Dermis microvascular lymphatic vessel endothelial cell (primary cell): ENCODE measurements around the gene TSR3. TPM values are rescaled to one million over a fixed set of nuclear protein-coding genes. Genes with fewer than 3 reads are reported as not detected.

Experiments
- DNase-seq, 2 donors: peaks; one replicate each; pipeline versions ENCODE4 v3.0.0 to v3.0.0-alpha.2; 2010; ENCODE audit warnings: low read depth in 2 of 2
- total RNA-seq: library from RNA; depleted of rRNA; stranded (reverse); fragments of >200 nt; gene quantifications from 2 replicates; pipeline ENCODE4 v1.2.1, GENCODE V29; 2014

Gene TSR3
- total RNA-seq, 1 donor from 2014 or later: 53.7 TPM

DNA sequence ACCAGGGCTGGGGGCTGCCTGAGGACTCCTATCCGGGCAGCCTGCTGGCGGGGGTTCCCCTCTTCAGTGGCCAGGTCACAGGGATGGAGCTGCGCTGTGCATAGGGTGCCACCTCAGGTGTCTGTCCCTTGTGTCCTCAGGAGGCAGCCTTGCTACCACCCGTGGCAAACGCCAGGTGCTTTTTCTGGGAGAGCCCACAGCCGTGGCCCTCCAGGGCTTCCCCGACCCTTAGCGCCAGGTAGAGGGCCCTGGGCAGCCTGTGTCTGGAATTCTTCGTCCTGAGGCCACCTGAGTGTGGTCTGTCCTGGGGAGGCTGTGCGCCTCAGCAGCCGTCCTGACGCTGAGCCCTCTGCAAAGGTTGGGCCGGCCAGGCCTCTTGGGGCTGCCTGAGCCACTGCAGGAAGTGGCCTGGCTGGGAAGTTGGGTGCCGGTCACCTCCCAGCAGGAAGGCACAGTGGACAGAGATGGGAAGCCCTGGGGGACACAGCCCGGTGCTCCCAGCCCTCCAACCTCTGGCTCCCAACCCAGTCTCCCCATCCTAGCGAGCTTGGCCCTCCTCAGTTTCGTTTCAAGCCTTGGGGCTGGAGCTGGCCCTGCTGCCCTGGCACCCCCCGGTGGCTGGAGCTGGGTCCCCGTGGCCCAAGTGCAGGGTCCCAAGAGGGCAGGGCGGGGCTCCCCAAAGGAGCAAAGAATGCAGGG lies 25.9 kb downstream of the TSR3 start:
- DNase-seq: no peak

DNA sequence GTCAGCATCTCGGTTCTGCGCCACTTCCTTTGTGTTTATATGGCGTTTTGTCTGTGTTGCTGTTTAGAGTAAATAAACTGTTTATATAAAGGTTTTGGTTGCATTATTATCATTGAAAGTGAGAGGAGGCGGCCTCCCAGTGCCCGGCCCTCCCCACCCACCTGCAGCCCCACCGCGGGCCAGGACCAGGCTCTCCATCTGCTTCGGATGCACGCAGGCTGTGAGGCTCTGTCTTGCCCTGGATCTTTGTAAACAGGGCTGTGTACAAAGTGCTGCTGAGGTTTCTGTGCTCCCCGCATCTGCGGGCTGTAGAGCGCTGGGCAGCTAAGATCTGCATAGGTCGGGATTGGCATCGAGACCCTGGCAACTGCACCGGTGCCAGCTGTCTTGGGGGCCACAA lies 26.4 kb downstream of the TSR3 start:
- no peak for DNase-seq

DNA sequence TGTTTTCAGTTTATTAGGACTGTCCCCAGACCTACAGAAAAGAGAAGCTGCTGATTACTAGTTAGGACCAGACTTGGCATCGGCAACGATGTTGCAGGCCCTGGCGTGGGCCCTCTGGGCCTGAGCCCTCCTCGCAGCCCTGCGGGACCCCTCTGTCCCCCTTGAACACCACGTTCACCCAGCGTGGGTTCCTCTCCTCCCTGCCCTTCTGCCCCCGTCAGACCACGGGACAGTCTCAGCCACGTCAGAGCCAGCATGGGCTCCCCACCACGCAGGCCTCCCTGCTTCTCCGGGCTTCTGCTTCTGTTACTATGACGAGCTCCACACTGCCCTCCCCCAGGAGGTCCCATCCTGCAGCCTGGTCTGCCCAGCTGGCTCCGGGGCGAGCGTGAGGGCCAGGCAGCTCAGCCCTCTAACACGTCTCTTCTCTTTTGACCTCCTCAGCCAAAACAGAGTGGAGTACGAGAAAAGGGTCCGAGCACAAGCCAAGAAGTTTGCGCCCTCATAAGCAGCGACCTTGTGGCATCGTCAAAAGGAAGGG lies 27.3 kb downstream of the TSR3 start:
- DNase-seq: no peak

DNA sequence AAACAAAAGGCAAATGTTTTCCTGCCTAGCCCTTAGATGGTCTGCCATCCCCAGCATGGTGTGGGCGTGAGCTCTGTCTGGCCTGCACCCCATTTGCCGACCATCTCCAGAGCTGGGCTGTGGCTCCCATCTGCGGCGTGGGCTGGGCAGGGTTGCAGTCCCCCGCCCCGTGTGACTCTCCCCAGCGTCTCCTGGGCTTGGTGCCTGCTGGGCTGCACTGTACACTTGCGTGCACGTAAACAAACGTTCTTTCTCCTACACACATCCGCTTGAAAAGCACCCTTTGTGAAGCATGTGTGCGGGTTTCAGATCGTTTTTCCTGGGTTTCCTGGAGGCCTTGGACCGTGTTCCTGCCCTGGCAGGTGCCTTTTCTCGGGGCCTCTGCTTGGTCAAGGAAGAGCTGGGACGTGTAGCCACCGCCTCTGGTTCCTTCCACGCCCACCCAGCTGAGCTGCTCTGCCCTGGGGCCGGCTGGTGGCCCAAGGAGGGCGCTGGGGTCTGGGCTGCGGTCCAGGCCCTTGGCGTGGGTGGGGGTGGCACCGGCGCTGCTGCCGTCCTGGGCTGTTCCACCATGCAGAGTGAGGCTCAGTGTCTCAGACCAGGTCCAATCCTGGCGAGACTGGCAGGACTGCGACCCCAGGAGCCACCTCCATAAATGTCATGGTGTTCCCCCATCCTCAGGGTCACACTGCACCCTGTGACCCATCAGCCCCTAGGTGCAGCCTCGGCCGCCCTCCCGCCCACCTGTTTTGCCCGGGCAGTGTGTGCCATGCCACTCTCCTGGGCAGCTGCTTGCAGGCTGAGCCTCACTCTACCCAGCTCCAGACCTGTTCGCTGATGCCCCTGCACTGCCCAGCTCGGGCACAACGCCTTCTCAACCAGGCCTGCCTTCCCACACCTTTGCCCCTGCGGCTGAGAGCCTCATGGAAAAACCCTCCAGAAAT lies 28.1 kb downstream of the TSR3 start:
- no peak for DNase-seq

DNA sequence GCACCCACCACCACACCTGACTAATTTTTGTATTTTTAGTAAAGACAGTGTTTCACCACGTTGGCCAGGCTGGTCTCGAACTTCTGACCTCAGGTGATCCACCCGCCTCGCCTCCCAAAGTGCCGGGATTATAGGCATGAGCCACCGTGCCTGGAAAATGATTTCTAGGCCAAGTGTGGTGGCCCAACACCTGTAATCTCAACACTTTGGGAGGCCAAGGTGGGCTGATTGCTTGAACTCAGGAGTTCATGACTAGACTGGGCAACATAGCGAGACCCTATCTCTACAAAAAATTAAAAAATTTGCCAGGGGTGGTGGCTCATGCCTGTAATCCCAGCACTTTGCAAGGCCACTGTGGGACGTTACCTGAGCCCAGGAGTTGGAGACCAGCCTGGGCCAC lies 29.3 kb downstream of the TSR3 start:
- DNase-seq: no peak

DNA sequence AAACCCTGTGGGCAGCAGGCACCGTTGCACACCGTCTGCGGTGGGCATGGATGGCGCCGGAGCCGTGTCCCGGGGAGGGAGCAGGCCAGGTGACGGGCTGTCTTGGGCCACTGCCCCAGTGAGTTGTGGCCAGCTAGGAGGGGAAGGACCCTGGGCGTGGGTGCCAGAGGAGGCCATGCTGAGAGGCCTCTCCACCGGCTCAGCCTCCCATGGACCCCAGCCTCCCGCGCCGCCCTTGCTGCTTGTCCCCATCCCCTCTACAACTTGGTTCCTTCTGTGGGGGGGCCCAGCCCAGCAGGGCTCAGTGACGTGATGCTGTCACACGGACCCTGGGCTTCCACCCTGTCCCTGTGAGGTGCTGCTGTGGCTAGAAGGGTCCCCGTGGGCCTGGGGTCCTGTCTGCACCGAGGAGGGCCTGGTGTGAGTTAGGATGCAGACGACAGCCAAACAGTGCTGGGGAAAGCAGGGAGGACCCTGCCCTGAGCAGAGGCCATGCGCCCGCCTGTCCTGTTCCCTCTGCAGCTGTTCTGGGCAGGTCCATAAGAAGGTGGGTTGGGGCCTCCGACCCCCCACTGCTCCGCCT lies 30.9 kb downstream of the TSR3 start:
- no peak for DNase-seq

DNA sequence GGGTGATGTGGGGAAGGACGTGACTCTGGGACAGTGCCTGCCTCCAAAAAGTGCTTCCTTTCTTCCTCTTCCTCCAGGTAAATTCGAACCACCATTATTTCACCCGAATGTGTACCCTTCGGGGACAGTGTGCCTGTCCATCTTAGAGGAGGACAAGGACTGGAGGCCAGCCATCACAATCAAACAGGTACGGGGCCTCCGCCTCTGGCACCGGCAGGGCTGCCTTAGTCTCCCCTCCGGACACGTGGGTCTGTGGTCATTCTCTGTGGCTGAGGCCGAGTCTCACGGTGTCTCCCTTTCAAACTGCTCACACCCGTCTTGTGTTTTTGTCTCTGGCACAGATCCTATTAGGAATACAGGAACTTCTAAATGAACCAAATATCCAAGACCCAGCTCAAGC lies 31.6 kb downstream of the TSR3 start:
- no peak for DNase-seq

DNA sequence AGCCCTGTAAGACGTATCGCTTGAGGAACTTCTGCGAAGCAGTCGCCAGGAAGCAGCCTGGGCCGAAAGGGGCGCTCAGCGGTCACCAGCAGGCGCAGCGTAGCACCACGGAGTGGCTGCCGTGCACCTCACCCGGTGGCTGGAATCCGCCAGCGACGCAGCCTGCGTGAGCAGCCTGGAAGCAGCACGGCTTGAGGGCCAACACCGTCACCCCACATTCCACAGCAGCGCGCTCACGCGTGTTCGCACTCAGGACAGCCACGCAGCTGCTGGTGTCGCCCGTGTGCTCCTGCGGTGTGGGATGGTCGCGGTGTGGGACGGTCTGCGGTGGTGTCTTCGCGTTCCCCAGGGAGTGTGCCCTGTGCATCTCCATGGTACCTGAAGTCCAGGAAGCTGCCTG lies 32.6 kb downstream of the TSR3 start:
- no peak for DNase-seq

DNA sequence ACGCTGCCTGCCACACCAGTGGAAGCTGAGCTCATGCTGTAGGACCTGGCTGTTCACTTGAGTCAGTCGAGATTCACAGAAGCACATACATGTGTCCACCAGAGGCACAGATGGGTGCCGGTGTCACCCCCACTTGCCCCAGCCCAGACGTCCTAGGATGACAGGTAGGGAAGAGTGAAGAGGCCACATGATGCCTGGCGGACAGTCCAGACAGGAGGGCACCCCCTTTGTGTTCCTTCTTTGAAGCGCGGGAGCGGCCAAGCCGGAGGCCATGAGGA lies 33.5 kb downstream of the TSR3 start:
- no peak for DNase-seq

DNA sequence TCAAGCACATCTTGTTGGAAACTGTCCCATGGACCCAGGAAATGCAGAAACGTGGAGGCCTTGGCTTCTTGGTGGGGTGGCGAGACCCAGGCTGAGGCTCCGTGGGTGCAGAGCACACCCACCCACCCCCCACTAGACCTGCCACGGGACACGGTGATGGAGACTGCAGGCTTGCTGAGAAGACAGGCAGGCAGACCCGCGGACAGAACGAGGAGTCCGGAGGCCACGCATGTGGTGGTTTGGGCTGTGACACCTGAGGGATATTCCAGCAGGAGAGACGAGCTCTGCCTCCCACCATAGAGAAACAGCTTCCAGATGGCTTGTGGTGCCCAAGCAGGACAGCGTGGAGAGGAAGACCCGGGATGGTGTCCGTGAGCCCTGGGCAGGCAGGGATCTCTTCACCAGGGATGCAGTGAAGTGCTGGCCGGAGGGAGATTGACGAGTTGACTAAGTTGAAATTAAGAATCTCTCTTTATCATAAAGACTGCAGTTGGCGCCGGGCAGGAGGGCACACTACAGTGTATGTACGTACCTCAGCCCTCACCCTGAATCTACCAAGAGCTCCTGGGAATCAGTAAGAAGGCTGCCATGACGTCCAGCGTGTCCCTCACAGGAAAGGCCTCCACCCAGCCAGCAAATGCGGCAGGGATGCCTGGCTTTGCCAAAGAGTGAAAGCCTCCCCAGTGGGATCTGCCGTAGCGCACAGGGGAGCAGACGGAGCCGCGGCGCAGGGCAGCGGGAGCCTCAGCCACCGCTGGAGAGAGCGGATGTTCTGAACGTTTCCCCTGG lies 34.0 kb downstream of the TSR3 start:
- no peak for DNase-seq

DNA sequence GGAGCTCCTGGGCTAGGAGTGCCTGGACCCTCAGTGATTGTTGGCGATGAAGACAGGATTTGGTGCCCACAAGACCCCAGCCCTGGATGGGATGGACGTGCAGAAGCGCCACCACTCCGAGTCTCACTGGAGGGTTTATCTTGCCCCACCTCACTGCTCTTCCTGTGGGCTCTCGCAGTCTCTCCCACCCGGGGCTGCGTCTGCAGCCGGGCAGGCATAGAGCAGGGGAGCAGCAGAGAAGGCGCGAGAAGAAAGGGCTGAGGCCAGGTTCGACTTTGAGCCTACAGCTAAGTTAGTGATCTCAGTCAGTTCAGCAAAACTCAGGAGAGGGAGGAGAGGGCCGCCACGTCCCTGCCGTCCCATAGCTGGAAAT lies 35.7 kb downstream of the TSR3 start:
- DNase-seq: no peak

DNA sequence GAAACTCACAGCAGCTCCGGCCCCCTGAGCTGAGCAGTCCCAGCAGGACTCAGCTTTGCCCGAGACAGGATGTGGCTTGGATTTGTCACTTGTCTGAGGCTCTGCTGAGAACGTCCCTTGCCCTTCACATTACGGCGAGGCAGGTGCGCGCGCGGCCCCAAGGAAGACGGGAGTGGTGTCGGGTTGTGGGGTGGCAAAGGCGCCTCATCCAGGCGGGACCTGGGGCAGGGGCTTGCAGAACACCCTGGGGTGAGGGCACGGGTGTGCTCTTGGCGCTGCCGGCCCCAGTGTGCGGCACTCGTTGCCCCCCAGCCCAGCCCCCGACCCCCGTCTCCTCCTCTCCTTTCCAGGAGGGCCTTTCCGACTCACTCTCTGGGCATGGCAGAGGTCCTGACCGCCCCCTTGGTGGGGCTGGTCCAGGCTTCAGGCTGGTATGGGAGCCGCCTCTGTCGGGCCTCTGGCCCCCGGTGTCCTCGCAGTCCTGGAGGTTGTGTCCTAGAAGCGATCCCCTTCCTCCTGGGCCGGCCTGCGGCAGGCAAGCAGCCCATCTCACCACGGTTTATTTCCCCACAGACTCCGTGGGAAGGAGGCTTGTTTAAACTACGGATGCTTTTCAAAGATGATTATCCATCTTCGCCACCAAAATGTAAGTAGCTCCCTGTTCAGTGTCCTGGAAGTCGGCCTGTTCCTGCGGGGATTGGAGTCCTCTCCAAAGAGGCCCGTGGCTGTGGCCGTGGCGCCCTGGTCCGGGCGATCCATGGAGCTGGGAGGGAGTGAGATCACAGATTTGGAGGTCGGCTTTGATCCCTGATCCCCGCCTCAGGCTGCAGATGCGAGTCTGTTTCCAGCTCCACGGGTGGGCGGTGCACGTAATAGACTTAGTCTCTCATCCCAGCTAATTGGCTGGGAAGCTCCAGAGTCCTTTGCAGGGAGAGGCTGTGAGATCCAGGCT lies 36.3 kb downstream of the TSR3 start:
- no peak for DNase-seq

DNA sequence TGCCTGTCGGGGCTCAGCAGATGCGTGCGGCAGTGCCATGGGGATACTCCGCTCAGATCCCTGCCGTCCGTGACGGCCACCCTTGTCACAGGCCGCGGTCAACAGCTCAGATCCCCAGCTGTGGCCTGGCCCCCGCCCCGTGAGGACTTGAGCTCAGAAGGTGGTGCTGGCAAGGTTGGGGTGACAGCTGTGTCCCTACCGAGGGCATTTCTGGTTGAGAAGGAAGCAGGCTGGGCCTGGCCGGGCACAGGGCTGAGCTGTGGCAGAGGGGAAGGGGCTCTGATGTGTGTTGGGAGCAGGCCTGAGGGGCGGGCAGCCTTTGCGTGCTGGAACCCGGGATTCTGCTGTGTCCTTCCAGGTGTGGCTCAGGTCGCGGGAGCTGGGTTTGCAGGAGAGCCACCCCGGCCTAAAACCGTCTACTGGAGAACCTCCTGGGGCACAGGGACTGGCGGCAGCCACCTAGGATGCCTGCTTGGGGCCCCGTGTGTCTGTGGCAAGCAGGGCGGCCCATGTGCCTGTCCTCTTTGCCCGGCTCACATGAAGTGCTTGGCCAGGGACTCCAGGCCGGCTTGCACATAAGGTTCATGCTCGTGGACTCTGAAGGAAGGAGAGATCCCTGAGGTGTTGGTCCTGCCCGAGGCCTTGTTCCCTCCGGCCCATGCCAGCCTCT lies 37.1 kb downstream of the TSR3 start:
- no peak for DNase-seq

DNA sequence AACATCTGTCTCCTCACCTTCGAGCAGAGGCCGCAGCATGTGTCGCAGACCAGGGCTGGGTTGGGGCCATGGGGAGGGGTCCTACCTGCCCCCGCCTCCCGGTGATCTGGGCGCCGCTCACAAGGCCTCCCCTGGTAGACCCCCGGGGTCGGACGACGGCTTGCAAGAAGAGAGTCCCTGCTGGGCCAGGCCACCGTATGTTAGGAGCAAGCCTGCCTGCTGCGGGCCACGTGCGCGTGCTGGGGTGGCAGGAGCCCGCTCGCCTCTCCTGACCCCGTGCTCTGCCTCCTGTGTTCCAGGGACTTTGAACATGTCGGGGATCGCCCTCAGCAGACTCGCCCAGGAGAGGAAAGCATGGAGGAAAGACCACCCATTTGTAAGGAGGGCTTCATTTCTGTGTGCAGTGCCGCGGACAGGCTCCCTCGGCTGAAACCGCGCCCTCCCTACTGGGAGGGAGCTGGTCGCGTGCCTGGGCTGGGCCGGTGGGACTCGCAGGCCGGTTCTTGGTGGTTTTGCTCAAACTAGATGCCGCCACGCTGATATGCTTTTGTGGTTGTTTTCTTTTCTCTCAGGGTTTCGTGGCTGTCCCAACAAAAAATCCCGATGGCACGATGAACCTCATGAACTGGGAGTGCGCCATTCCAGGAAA lies 37.8 kb downstream of the TSR3 start:
- no peak for DNase-seq

DNA sequence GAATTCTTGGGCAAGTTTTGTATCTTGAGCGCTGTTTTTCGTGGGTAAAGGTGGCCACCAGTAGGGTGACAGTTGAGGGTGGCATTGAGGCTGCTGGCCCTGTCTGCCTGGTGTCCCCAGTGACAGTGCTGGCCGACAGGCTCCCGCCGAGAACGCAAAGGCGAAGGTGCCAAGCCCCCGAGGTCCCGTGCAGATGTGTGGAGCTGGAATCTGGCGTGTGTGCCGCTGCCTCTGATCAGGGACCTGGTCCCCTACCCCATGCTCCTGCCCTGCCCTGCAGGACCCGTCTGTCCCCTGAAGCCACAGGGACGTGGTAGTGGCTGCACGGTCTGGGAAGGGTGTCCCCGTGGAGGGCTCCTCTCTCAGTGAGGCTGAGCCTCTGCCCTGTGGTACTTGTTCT lies 38.8 kb downstream of the TSR3 start:
- DNase-seq: no peak

DNA sequence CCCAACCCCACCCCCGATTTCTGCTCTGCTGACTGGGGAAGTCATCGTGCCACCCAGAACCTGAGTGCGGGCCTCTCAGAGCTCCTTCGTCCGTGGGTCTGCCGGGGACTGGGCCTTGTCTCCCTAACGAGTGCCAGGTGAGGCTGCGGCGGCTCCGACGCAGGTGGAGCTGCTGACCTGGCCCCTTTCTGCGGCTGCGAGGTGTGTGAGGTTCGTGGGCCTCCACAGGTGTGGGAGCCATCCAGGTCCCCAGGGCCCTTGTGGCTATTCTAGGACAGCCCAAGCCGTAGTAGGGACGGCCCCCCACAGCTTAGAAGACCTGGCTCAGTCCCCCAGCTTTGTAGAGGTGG lies 39.2 kb downstream of the TSR3 start:
- DNase-seq: no peak

DNA sequence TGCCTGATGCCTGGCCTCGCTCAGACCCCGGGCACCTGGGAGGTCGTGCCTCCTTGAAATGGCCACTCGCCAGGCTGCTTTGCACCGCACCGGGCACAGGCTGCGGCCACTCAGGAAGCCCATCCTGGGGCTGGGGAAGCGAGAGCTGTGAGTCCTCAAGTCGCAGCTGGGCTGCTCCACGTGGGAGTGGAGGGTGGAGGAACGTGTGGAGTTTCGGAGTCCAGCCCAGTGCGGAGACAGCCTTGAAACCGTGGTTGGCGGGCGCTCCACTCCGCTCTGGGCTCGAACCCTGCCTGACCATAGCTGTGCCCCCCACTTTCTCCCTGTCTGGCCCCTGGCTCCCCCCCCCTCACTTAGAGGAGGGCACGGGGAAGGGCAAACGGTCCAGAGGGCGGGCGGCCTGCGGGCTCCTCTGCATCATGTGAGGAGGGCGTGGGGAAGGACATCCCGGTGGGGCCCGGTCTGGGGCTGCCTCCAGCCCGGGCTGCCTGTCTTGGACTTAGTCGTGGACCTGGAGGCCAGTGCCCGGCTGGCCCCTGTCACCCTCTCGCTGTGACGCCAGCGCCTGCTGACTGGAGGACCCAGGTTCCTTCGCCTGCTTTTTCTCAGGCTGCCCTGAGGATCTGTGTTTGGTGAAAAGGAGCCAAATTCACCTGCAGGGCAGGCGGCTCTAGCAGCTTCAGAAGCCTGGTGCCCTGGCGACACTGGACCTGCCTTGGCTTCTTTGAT lies 39.8 kb downstream of the TSR3 start:
- DNase-seq: no peak

DNA sequence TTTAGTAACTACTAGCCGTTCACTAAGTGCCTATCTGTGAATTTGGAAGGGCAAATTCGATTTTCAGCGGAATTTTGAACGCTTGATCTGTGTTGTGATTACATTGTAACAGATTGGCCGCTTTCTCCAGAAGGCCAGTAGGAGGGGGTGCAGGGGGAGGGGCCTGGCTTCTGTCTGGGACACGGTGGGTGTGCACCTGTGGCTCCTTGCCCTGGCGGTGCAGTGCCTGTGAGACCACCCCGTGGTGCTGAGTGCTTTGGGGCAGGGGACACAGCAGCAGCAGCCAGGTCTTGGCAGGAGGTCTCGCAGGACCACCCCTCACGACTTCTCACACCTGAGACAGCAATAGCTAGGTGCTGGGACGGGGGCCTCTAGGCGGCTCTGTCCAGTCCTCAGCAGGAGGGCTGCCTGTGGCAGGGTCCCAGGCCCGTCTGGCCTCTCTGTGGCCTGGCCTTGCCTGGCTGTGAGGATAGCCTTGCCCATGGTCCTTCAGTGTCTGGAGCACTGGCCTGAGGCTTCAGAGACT lies 40.4 kb downstream of the TSR3 start:
- DNase-seq: no peak

DNA sequence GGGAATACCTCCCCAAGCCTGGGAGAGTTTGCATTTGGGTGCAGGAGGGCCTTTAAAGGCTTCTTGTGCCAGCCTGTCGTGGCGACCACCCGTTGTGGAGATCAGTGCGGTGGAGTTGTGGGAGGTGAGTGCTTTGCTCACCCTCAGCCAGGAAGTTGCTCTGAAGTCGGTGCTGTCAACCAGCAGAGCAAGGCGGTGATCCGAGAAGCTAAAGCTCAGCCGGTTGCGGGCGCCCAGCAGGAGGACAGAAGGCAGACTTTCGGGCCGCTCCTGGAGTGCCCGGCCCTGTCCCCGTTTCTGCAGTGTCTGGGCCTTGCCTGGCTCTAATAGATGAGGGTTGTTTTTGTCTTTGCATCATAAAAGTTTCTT lies 40.9 kb downstream of the TSR3 start:
- peak in 1 of 2 donors; percentile 28 for DNase-seq
